Heart left ventricle (tissue), 16 donors: Measurements from ENCODE around the gene F2RL2. TPM values are rescaled to one million over a fixed set of nuclear protein-coding genes. Genes with fewer than 3 reads are reported as not detected.

Source experiments
- ATAC-seq, 4 donors: fragments of 200-7000 bp; cut with Tn5 transposase; one replicate each; pipeline ENCODE4 v1.9.1; 2020 to 2022; ENCODE audit warnings: moderate library complexity in 4 of 4, mild to moderate bottlenecking in 3 of 4, moderate number of reproducible peaks in 1 of 4
- DNase-seq, 5 donors: peaks; one replicate each; pipeline ENCODE4 v3.0.0-alpha.2; 2020
- H3K27ac ChIP-seq, 12 donors: fragments of 200-600 bp; sonication (generic) in 4 of 12; one replicate each; pipeline versions ENCODE4 v1.5.0 to v1.8.0; 2016 to 2022; ENCODE audit warnings: mild to moderate bottlenecking in 2 of 12
- H3K27me3 ChIP-seq, 9 donors: fragments of 200-600 bp; sonication (generic) in 2 of 9; one replicate each; pipeline versions ENCODE4 v1.5.1 to v1.8.0; 2016 to 2022; ENCODE audit warnings: mild to moderate bottlenecking in 3 of 9
- H3K36me3 ChIP-seq, 9 donors: fragments of 200-600 bp; sonication (generic) in 2 of 9; one replicate each; pipeline versions ENCODE4 v1.5.0 to v1.8.0; 2018 to 2022; ENCODE audit warnings: mild to moderate bottlenecking in 2 of 9
- H3K4me1 ChIP-seq, 12 donors: fragments of 200-600 bp; sonication (generic) in 4 of 12; one replicate each; pipeline versions ENCODE4 v1.5.0 to v1.8.0; 2016 to 2022; ENCODE audit warnings: mild to moderate bottlenecking in 3 of 12
- H3K4me3 ChIP-seq, 12 donors: fragments of 200-600 bp; sonication (generic) in 4 of 12; one replicate each; pipeline versions ENCODE4 v1.5.0 to v1.8.0; 2017 to 2022; ENCODE audit warnings: mild to moderate bottlenecking in 9 of 12, moderate library complexity in 4 of 12
- H3K9me3 ChIP-seq, 12 donors: fragments of 200-600 bp; sonication (generic) in 4 of 12; one replicate each; pipeline versions ENCODE4 v1.5.0 to v1.8.0; 2016 to 2022; ENCODE audit warnings: mild to moderate bottlenecking in 1 of 12
- CTCF ChIP-seq, 12 donors: fragments of 200-600 bp; sonication (generic) in 4 of 12; IDR thresholded peaks; one replicate each; pipeline versions ENCODE4 v1.5.0 to v1.8.0; 2018 to 2022; ENCODE audit warnings: antibody characterized with exemption in 12 of 12, mild to moderate bottlenecking in 5 of 12
- POLR2A ChIP-seq, 2 donors: fragments of 450-650 bp; IDR thresholded peaks; one replicate each; pipeline ENCODE4 v1.6.1; 2017; ENCODE audit warnings: antibody characterized with exemption in 2 of 2, mild to moderate bottlenecking in 2 of 2, moderate library complexity in 2 of 2
- WGBS, 4 donors: extraction: QIAGEN DNeasy Blood & Tissue Kit in 2 of 4; methylation state at CpG; one replicate each; pipeline versions ENCODE4 v1.1.5 to v1.1.7; 2013 to 2018; 5-methylcytosine and 5-hydroxymethylcytosine counted together
- intact Hi-C, 10 donors: fragments of 100-400 bp; cut with DNase I; formaldehyde crosslinking; loops; one replicate each; pipeline versions ENCODE4 v1.11.1 to v1.14.2; 2022
- polyA plus RNA-seq, 2 donors: library from polyadenylated mRNA; stranded (reverse); fragments of 200-250 nt; gene quantifications; one replicate each; pipeline ENCODE4 v1.2.3, GENCODE V29; 2013
- total RNA-seq, 9 donors: library from RNA; depleted of rRNA in 2 of 9; stranded (reverse); fragments of >200 nt in 2 of 9; fragmentation: NEBNext Ultra II Directional in 3 of 9; extraction: Animal tissue kit (Norgen Biotek cat#: 25700) in 3 of 9; gene quantifications; one replicate each; pipeline versions ENCODE4 v1.1.0 to v1.2.4, GENCODE V29; 2016 to 2023
- donor health status: ischemic (EF 13 %, LVEDD 7.1; RV severe dilation, severe dysfunction).
- donor health status: healthy with polysubstance abuse.
- donor health status: DM: no; HTN: yes; CAD: no.
- donor health status: DM: no; HTN: no; CAD: no.
- donor health status: ischemic (EF 25% LVEDD 6.9; RV normal size, moderate dysfunction).
- donor health status: ischemic (EF 25% LVEDD 5.7; RV mildly dilated, moderate dysfunction).
- donor health status: healthy.
- donor health status: DM: yes; HTN: yes; CAD: no.
- donor health status: ischemic (EF 35%, LVEDD 5.7; RV mildly dilated, moderate dysfunction).
- donor health status: nonischemic (EF 11% LVEDD 7.7; RV severe dilation, severe dysfunction).
- donor health status: DM: yes; HTN: yes; CAD: no.
- donor health status: PGD.
- donor health status: ischemic (EF 29% LVEDD 5.4; RV normal size, mild dysfunction).
- donor health status: nonischemic (EF 23%, LVEDD 6.1; RV moderate dilation, normal function).

The F2RL2 gene
- total and polyA plus RNA-seq, 11 donors = 0.08 to 1.7 (median 0.52) TPM

- DNase-seq = no peak
- no peak for ATAC-seq
- peaks cover 0 to 26% (median 0%) of the 10 kb centered on the region in 9 donors for H3K36me3 ChIP-seq
- H3K27me3 ChIP-seq = no peaks in the 10 kb centered on the region
- H3K27ac ChIP-seq = no peak overlapping the region
- TF ChIP-seq CTCF (IDR thresholded peaks at IDR 0.05) (peak in 2 of 12 donors; percentile 18 to 21), POLR2A (IDR thresholded peaks at IDR 0.05) (no peak)
- intact Hi-C loops = loop anchor here in 9 of 10 donors (1.0 to 10.0 kb wide), 10 partner anchors 35 to 423 kb away; no protein-coding TSS in a partner anchor
- H3K9me3 ChIP-seq = no peaks in the 10 kb centered on the region
- H3K4me3 ChIP-seq = no peak overlapping the region
- 67 to 81% (median 75%) methylated on average over 2 of the region's 2 CpGs for WGBS, 4 donors
- peaks cover 0 to 5% (median 0%) of the 10 kb centered on the region in 12 donors for H3K4me1 ChIP-seq
These were observed 21.0 kb downstream of the F2RL2 start for GRCh38 chr5:76602094-76602726.

GRCh38 chr5:76601470-76601869 is 21.7 kb downstream of the F2RL2 start:
- TF ChIP-seq CTCF (IDR thresholded peaks at IDR 0.05) (peak; percentile 54 to 80 (median 70)), POLR2A (IDR thresholded peaks at IDR 0.05) (no peak)
- H3K27me3 ChIP-seq = no peaks in the 10 kb centered on the region
- DNase-seq = no peak
- no peak overlapping the region for H3K4me3 ChIP-seq
- H3K27ac ChIP-seq = no peak overlapping the region
- 16 to 26% (median 17%) methylated on average over 3 of the region's 3 CpGs for WGBS, 4 donors
- peak in 3 of 4 donors; percentile 62 to 78 (median 63) for ATAC-seq
- peaks cover 0 to 19% (median 0%) of the 10 kb centered on the region in 9 donors for H3K36me3 ChIP-seq
- intact Hi-C loops = loop anchor here (1.0 to 10.0 kb wide), 11 partner anchors 36 to 423 kb away; no protein-coding TSS in a partner anchor
- no peaks in the 10 kb centered on the region for H3K4me1 ChIP-seq
- H3K9me3 ChIP-seq = no peaks in the 10 kb centered on the region

- no peak for TF ChIP-seq POLR2A (IDR thresholded peaks at IDR 0.05)
- TF ChIP-seq CTCF (IDR thresholded peaks at IDR 0.05) = no peak
- 76 to 80% (median 79%) methylated on average over 4 of the region's 4 CpGs for WGBS, 4 donors
- peaks cover 0 to 19% (median 0%) of the 10 kb centered on the region in 9 donors for H3K36me3 ChIP-seq
- H3K4me1 ChIP-seq = no peaks in the 10 kb centered on the region
- no peak overlapping the region for H3K27ac ChIP-seq
- ATAC-seq (no peak), DNase-seq (no peak)
- H3K4me3 ChIP-seq = no peak overlapping the region
- H3K27me3 ChIP-seq = no peaks in the 10 kb centered on the region
- H3K9me3 ChIP-seq = no peaks in the 10 kb centered on the region
- intact Hi-C loops = loop anchor here (1.0 to 10.0 kb wide), 11 partner anchors 37 to 424 kb away; no protein-coding TSS in a partner anchor
These were observed 22.5 kb downstream of the F2RL2 start for GRCh38 chr5:76600716-76601115.

- DNase-seq (no peak), ATAC-seq (no peak)
- H3K27ac ChIP-seq = no peak overlapping the region
- peaks cover 0 to 7% (median 0%) of the 10 kb centered on the region in 9 donors for H3K27me3 ChIP-seq
- TF ChIP-seq POLR2A (IDR thresholded peaks at IDR 0.05) (no peak), CTCF (IDR thresholded peaks at IDR 0.05) (no peak)
- H3K4me1 ChIP-seq = no peaks in the 10 kb centered on the region
- intact Hi-C loops = loop anchor here in 1 of 10 donors (10.0 kb wide), 1 partner anchor 184 kb away; no protein-coding TSS in a partner anchor
- WGBS, 4 donors = 88 to 95% (median 90%) methylated on average over 2 of the region's 2 CpGs
- H3K4me3 ChIP-seq = no peak overlapping the region
- peaks cover 0 to 15% (median 0%) of the 10 kb centered on the region in 9 donors for H3K36me3 ChIP-seq
- H3K9me3 ChIP-seq = no peaks in the 10 kb centered on the region
These were observed 24.7 kb downstream of the F2RL2 start for GRCh38 chr5:76598531-76598930.
